Activated naive CD8-positive, alpha-beta T cell treated with anti-CD3 and anti-CD28 coated beads, Interleukin-2, amount 50 U/mL, for 24 hours (primary cell): ENCODE data around the gene FAM72C.
"Not testable (repeated sequence)": the region's sequence is repeated elsewhere in the genome, so short reads cannot be mapped to it uniquely, and the experiment has no call there.

Source experiments
- ATAC-seq: fragments of 150-1000 bp; cut with Tn5 transposase; one replicate; pipeline ENCODE4 v1.10.0; 2021
- DNase-seq: peaks from one replicate; pipeline ENCODE4 v3.0.0; 2021
- H3K27ac Mint-ChIP-seq: one replicate; pipeline ENCODE4 v1.8.0; 2021; ENCODE audit warnings: mild to moderate bottlenecking, mixed read lengths
- H3K27me3 Mint-ChIP-seq: one replicate; pipeline ENCODE4 v1.8.0; 2021; ENCODE audit warnings: mixed read lengths
- H3K36me3 Mint-ChIP-seq: one replicate; pipeline ENCODE4 v1.8.0; 2021; ENCODE audit warnings: low read depth, mixed read lengths
- H3K4me1 Mint-ChIP-seq: one replicate; pipeline ENCODE4 v1.8.0; 2021; ENCODE audit warnings: mixed read lengths
- H3K4me3 Mint-ChIP-seq: one replicate; pipeline ENCODE4 v1.8.0; 2021; ENCODE audit warnings: mild to moderate bottlenecking, moderate library complexity, mixed read lengths
- H3K9me3 Mint-ChIP-seq: one replicate; pipeline ENCODE4 v1.8.0; 2021; ENCODE audit warnings: mixed read lengths

The FAM72C gene

GRCh38 chr1:143951485-143952391 lies 20.0 kb downstream of the FAM72C start:
- not testable (repeated sequence) for H3K4me1 Mint-ChIP-seq, H3K27me3 Mint-ChIP-seq, DNase-seq, H3K4me3 Mint-ChIP-seq, H3K27ac Mint-ChIP-seq, H3K9me3 Mint-ChIP-seq, H3K36me3 Mint-ChIP-seq
- ATAC-seq = peak; percentile 78

- not testable (repeated sequence) for H3K27ac Mint-ChIP-seq, H3K27me3 Mint-ChIP-seq, DNase-seq, H3K9me3 Mint-ChIP-seq, ATAC-seq, H3K36me3 Mint-ChIP-seq, H3K4me1 Mint-ChIP-seq, H3K4me3 Mint-ChIP-seq
Measured at GRCh38 chr1:143947749-143948148, 24.0 kb downstream of the FAM72C start.

- H3K27ac Mint-ChIP-seq, DNase-seq, H3K36me3 Mint-ChIP-seq, H3K9me3 Mint-ChIP-seq, H3K27me3 Mint-ChIP-seq, H3K4me1 Mint-ChIP-seq, H3K4me3 Mint-ChIP-seq: not testable (repeated sequence)
- peak; percentile 57 for ATAC-seq
Measured at GRCh38 chr1:143945253-143945652, 26.5 kb downstream of the FAM72C start.

- H3K27ac Mint-ChIP-seq, H3K4me3 Mint-ChIP-seq, H3K9me3 Mint-ChIP-seq, ATAC-seq, H3K36me3 Mint-ChIP-seq, H3K27me3 Mint-ChIP-seq, H3K4me1 Mint-ChIP-seq, DNase-seq: not testable (repeated sequence)
Measured at GRCh38 chr1:143944576-143945240, 27.1 kb downstream of the FAM72C start.

GRCh38 chr1:143943319-143943978 lies 28.3 kb downstream of the FAM72C start:
- not testable (repeated sequence) for H3K4me3 Mint-ChIP-seq, H3K27me3 Mint-ChIP-seq, H3K36me3 Mint-ChIP-seq, DNase-seq, H3K4me1 Mint-ChIP-seq, H3K9me3 Mint-ChIP-seq, H3K27ac Mint-ChIP-seq, ATAC-seq

GRCh38 chr1:143942238-143942860 lies 29.4 kb downstream of the FAM72C start:
- not testable (repeated sequence) for H3K36me3 Mint-ChIP-seq, H3K27me3 Mint-ChIP-seq, H3K9me3 Mint-ChIP-seq, DNase-seq, H3K4me3 Mint-ChIP-seq, H3K27ac Mint-ChIP-seq, ATAC-seq, H3K4me1 Mint-ChIP-seq

GRCh38 chr1:143939666-143940065 lies 32.1 kb downstream of the FAM72C start:
- not testable (repeated sequence) for DNase-seq, H3K27ac Mint-ChIP-seq, H3K9me3 Mint-ChIP-seq, H3K4me3 Mint-ChIP-seq, H3K4me1 Mint-ChIP-seq, H3K27me3 Mint-ChIP-seq, H3K36me3 Mint-ChIP-seq, ATAC-seq

GRCh38 chr1:143938922-143939321 lies 32.9 kb downstream of the FAM72C start:
- H3K9me3 Mint-ChIP-seq, H3K27me3 Mint-ChIP-seq, H3K36me3 Mint-ChIP-seq, H3K27ac Mint-ChIP-seq, H3K4me3 Mint-ChIP-seq, H3K4me1 Mint-ChIP-seq, ATAC-seq, DNase-seq: not testable (repeated sequence)

- H3K4me1 Mint-ChIP-seq, H3K9me3 Mint-ChIP-seq, H3K36me3 Mint-ChIP-seq: not testable (repeated sequence)
Measured at GRCh38 chr1:143936457-143937115, 35.2 kb downstream of the FAM72C start.

GRCh38 chr1:143919127-143919526 lies 52.7 kb downstream of the FAM72C start:
- not testable (repeated sequence) for DNase-seq, H3K36me3 Mint-ChIP-seq, H3K4me3 Mint-ChIP-seq, H3K9me3 Mint-ChIP-seq, H3K27ac Mint-ChIP-seq, H3K27me3 Mint-ChIP-seq, ATAC-seq, H3K4me1 Mint-ChIP-seq

More at GRCh38 chr1:143936457-143937115, 35.2 kb downstream of the FAM72C start:
- DNase-seq = peak; percentile 22
- not testable (repeated sequence) for H3K4me3 Mint-ChIP-seq, H3K27ac Mint-ChIP-seq, H3K27me3 Mint-ChIP-seq, ATAC-seq

GRCh38 chr1:143918552-143918951 lies 53.2 kb downstream of the FAM72C start:
- ATAC-seq, H3K4me3 Mint-ChIP-seq, H3K27ac Mint-ChIP-seq, H3K4me1 Mint-ChIP-seq, H3K27me3 Mint-ChIP-seq, DNase-seq, H3K9me3 Mint-ChIP-seq, H3K36me3 Mint-ChIP-seq: not testable (repeated sequence)

- H3K9me3 Mint-ChIP-seq, H3K27me3 Mint-ChIP-seq, H3K4me1 Mint-ChIP-seq, DNase-seq, H3K36me3 Mint-ChIP-seq, H3K27ac Mint-ChIP-seq, ATAC-seq, H3K4me3 Mint-ChIP-seq: not testable (repeated sequence)
Measured at GRCh38 chr1:143913705-143914104, 58.1 kb downstream of the FAM72C start.
